ENCODE data around the gene PTPRN2. TPM values are rescaled to one million over a fixed set of nuclear protein-coding genes. Genes with fewer than 3 reads are reported as not detected.
"Not testable (repeated sequence)": the region's sequence is repeated elsewhere in the genome, so short reads cannot be mapped to it uniquely, and the experiment has no call there.

The PTPRN2 gene
- total RNA-seq, 1 donor from 2014 or later = 2.4 TPM

DNA sequence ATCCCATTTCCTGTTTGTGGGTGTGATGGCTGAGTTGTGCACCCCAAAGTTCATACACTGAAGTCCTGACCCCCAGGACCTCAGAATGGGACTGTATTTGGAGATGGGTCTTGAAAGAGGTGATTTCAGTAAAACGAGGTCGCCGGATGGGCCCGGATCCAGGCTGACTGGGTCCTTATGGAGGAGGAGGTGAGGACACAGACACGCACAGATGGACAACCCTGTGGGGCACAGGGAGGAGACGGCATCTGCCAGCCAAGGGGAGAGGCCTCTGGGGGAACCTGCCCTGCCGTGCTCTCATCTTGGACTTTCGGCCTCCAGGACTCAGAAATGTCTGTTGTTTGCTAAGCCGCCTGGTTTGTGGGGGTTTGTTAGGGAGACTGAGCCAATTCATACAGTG lies 61.1 kb downstream of the PTPRN2 start:
- no peak for DNase-seq (ENCODE audit: low read depth)

GRCh38 chr7:158525648-158526484 lies 61.8 kb downstream of the PTPRN2 start:
- no peaks in the 10 kb centered on the region for H3K36me3 ChIP-seq (ENCODE audit: control insufficient read depth, insufficient read depth, low read length)
- no peak overlapping the region for H3K4me3 ChIP-seq (ENCODE audit: low read depth, low read length)
- TF ChIP-seq, protein P1, sequence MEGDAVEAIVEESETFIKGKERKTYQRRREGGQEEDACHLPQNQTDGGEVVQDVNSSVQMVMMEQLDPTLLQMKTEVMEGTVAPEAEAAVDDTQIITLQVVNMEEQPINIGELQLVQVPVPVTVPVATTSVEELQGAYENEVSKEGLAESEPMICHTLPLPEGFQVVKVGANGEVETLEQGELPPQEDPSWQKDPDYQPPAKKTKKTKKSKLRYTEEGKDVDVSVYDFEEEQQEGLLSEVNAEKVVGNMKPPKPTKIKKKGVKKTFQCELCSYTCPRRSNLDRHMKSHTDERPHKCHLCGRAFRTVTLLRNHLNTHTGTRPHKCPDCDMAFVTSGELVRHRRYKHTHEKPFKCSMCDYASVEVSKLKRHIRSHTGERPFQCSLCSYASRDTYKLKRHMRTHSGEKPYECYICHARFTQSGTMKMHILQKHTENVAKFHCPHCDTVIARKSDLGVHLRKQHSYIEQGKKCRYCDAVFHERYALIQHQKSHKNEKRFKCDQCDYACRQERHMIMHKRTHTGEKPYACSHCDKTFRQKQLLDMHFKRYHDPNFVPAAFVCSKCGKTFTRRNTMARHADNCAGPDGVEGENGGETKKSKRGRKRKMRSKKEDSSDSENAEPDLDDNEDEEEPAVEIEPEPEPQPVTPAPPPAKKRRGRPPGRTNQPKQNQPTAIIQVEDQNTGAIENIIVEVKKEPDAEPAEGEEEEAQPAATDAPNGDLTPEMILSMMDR (IDR thresholded peaks at IDR 0.05; ENCODE audit: insufficient read depth, low read length, poor library complexity, severe bottlenecking) = no peak
- DNase-seq (ENCODE audit: low read depth) = no peak
- no peaks in the 10 kb centered on the region for H3K27me3 ChIP-seq (ENCODE audit: control insufficient read depth, insufficient read depth, low read length)

More for the DNA sequence above, 61.1 kb downstream of the PTPRN2 start:
- Histone ChIP-seq H3K4me3 (ENCODE audit: low read depth, low read length) (no peak overlapping the region), H3K36me3 (ENCODE audit: control insufficient read depth, insufficient read depth, low read length) (no peaks in the 10 kb centered on the region), H3K27me3 (ENCODE audit: control insufficient read depth, insufficient read depth, low read length) (no peaks in the 10 kb centered on the region)
- TF ChIP-seq, protein P1 (IDR thresholded peaks at IDR 0.05; ENCODE audit: insufficient read depth, low read length, poor library complexity, severe bottlenecking) = no peak

DNA sequence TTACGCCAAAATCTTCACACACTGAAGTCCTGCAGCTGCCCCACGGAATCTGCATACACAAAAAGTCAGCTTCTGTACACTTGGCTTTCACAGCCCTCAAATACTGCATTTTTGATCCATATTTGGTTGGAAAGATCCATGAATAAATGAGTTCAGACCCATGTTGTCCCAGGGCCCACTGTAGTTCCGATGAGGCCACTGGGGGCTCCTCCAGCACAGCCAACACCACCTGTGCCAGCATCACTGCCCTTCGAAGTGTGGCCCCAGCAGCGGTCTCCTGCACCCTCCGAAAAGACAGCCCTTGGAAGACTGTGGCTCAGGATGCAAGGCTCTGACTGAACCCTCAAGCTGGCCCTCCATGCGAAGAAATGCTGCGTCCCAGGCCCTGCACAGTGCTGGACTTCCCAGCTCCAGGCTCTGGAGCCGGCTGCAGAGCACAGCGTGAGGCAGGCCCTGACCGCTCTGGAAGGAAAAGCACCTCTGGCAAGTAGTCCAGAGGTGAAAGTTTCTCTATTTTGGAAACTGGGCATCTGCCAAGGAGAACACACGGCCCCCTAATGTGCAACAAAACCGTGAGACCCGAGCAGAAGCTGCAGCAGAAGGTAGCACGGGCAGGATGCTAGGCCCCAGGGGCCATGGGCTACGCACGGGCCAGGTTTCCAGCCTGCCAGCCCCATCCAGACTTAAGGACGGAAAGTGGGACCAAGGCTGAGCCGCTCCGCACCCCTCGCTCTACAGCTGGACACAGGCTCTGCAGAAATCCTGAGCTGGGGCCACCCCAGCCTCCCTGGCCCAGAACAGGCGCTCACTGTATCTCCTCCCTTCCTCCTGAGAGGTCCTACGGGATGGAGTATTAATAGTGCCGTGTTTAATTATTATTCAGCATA lies 62.6 kb downstream of the PTPRN2 start:
- no peak for DNase-seq (ENCODE audit: low read depth)
- TF ChIP-seq, protein P1 (IDR thresholded peaks at IDR 0.05; ENCODE audit: insufficient read depth, low read length, poor library complexity, severe bottlenecking) = no peak
- Histone ChIP-seq H3K27me3 (ENCODE audit: control insufficient read depth, insufficient read depth, low read length) (no peaks in the 10 kb centered on the region), H3K36me3 (ENCODE audit: control insufficient read depth, insufficient read depth, low read length) (no peaks in the 10 kb centered on the region), H3K4me3 (ENCODE audit: low read depth, low read length) (no peak overlapping the region)

GRCh38 chr7:158524286-158524685 lies 63.3 kb downstream of the PTPRN2 start:
- DNase-seq (ENCODE audit: low read depth); H3K27me3 ChIP-seq (ENCODE audit: control insufficient read depth, insufficient read depth, low read length); H3K36me3 ChIP-seq (ENCODE audit: control insufficient read depth, insufficient read depth, low read length); H3K4me3 ChIP-seq (ENCODE audit: low read depth, low read length): not testable (repeated sequence)

DNA sequence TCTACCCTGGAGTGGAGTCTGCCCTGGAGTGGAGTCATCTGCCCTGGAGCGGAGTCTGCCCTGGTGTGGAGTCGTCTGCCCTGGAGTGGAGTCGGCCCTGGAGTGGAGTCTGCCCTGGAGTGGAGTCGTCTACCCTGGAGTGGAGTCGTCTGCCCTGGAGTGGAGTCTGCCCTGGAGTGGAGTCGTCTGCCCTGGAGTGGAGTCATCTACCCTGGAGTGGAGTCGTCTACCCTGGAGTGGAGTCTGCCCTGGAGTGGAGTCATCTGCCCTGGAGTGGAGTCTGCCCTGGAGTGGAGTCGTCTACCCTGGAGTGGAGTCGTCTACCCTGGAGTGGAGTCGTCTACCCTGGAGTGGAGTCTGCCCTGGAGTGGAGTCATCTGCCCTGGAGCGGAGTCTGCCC lies 63.7 kb downstream of the PTPRN2 start:
- DNase-seq (ENCODE audit: low read depth); H3K4me3 ChIP-seq (ENCODE audit: low read depth, low read length); H3K36me3 ChIP-seq (ENCODE audit: control insufficient read depth, insufficient read depth, low read length); H3K27me3 ChIP-seq (ENCODE audit: control insufficient read depth, insufficient read depth, low read length): not testable (repeated sequence)

GRCh38 chr7:158523165-158523856 lies 64.3 kb downstream of the PTPRN2 start:
- H3K4me3 ChIP-seq (ENCODE audit: low read depth, low read length); H3K36me3 ChIP-seq (ENCODE audit: control insufficient read depth, insufficient read depth, low read length); DNase-seq (ENCODE audit: low read depth); H3K27me3 ChIP-seq (ENCODE audit: control insufficient read depth, insufficient read depth, low read length): not testable (repeated sequence)

- not testable (repeated sequence) for H3K27me3 ChIP-seq (ENCODE audit: control insufficient read depth, insufficient read depth, low read length); H3K36me3 ChIP-seq (ENCODE audit: control insufficient read depth, insufficient read depth, low read length); DNase-seq (ENCODE audit: low read depth); H3K4me3 ChIP-seq (ENCODE audit: low read depth, low read length)
Measured at GRCh38 chr7:158521795-158522194, 65.8 kb downstream of the PTPRN2 start.

Measured in kidney epithelial cell (primary cell).